Measurements from ENCODE around the gene CYP1B1.
"Not testable (repeated sequence)": the region's sequence is repeated elsewhere in the genome, so short reads cannot be mapped to it uniquely, and the experiment has no call there.

GRCh38 chr2:38084556-38084955 is 8.6 kb upstream of the CYP1B1 start:
- not testable (repeated sequence) for TF ChIP-seq CTCF (IDR thresholded peaks at IDR 0.05 in 8 of 11, conservative IDR thresholded peaks at IDR 0.05 in 3 of 11); POLR2A (IDR thresholded peaks at IDR 0.05)

All from spleen (tissue), 7 donors.